VCaP (cell line): ENCODE results near the gene PCSK5.

Source experiments
- H3K27ac ChIP-seq: fragments of 450-650 bp; 2 replicates; pipeline ENCODE4 v1.5.1; 2017
- TF ChIP-seq, protein P1 (sequence below): fragments of 450-650 bp; conservative IDR thresholded peaks from 2 replicates; pipeline ENCODE4 v1.5.1; 2017; ENCODE audit warnings: mild to moderate bottlenecking, moderate library complexity

The PCSK5 gene

GRCh38 chr9:76090909-76091308 lies 200.4 kb downstream of the PCSK5 start:
- TF ChIP-seq, protein P1, sequence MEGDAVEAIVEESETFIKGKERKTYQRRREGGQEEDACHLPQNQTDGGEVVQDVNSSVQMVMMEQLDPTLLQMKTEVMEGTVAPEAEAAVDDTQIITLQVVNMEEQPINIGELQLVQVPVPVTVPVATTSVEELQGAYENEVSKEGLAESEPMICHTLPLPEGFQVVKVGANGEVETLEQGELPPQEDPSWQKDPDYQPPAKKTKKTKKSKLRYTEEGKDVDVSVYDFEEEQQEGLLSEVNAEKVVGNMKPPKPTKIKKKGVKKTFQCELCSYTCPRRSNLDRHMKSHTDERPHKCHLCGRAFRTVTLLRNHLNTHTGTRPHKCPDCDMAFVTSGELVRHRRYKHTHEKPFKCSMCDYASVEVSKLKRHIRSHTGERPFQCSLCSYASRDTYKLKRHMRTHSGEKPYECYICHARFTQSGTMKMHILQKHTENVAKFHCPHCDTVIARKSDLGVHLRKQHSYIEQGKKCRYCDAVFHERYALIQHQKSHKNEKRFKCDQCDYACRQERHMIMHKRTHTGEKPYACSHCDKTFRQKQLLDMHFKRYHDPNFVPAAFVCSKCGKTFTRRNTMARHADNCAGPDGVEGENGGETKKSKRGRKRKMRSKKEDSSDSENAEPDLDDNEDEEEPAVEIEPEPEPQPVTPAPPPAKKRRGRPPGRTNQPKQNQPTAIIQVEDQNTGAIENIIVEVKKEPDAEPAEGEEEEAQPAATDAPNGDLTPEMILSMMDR, result no peak
- no peak overlapping the region for H3K27ac ChIP-seq

DNA sequence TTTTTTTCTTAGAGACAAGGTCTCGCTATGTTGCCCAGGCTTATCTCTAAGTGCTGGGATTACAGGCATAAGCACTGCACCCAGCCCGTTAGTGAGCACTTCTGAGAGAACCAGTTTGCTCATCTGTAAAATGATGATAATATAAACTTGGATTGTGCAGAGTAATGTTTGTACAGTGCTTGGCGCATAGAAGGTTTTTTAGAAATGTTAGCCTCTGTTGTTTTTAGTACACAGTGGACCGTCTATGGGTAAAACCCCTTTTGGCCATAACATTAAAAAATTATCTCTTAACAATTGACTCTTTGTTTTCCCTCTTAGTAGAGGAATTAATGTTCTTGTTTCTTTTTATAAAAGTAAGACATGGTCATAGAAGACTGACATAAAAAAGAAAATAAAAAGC lies 202.1 kb downstream of the PCSK5 start:
- H3K27ac ChIP-seq, result no peak overlapping the region
- TF ChIP-seq, protein P1, result no peak

DNA sequence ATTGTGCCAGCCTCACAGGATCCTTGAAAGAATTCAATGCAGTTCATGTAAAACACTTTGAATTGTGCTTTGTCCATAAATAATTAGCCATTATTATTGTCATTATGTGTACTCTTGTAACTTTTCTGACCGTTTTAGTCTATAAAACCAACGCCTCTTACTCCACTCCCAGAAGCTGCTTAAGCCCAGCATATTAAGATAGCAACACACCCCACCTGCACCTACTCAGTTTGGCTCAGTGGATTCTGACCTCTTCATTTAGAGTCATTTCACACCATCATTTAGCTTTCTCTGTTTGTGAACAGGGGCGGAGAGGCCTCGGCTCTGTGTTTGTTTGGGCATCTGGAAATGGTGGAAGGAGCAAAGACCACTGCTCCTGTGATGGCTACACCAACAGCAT lies 205.1 kb downstream of the PCSK5 start:
- TF ChIP-seq, protein P1, result no peak
- H3K27ac ChIP-seq, result no peak overlapping the region

DNA sequence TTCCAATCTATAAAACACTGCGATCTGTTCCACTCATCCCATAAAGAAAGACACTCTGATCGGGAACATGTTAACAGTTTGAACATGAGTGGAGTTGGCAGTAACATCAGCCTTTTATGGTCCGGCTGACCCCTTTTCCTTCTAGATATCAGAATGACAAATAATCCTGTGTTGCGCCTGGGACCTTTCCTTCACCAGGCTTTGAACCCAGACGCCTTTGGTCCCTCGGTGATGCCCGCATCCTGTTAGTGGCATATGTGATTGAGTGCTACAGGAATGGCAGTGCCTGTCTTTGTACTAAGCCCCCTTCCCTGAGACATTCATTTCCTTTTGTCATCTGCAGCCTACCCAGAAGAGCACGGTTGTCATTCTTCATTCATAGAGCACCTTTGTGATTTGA lies 209.0 kb downstream of the PCSK5 start:
- TF ChIP-seq, protein P1, result no peak
- no peak overlapping the region for H3K27ac ChIP-seq

DNA sequence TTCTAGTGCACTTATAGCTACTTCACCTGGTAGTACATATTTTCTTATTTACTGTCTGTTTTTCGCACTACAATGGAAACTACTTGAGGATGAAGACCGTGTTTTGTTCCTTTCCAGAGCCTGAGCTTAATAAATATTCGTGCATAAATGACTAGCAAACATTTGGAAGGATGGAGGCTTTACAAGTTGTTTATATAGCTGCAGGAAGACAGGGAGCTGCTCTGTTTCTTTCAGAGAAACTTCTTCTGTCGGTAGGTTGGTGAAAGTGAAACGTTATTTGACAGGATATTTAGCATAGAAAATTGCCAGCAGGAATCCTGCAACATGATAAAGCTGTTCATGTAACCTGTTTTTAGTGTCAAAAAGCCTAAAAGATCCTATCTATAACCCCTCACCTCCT lies 210.6 kb downstream of the PCSK5 start:
- no peak overlapping the region for H3K27ac ChIP-seq
- TF ChIP-seq, protein P1, result no peak

DNA sequence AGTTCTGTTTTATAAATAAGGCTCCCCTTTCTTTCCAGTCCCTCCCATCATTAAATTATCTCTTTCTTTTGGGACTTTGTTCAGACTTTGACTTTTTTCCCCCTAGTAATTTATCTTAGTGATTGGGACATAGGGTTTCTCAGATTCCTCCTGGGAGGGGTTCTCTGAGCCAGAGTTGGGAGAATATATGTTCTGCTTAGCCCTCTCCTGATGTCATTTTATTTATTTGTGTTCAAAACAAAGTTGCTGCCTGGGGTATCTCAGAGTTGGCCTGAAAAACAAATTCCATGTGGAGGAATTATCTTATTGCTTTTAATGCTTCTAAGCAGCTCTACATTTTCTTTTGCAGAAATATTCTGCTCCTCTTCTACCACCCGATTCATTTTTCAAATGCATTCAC lies 211.0 kb downstream of the PCSK5 start:
- no peak overlapping the region for H3K27ac ChIP-seq

GRCh38 chr9:76101947-76102346 lies 211.5 kb downstream of the PCSK5 start:
- H3K27ac ChIP-seq, result no peak overlapping the region
- TF ChIP-seq, protein P1, result no peak

More for the DNA sequence above, 211.0 kb downstream of the PCSK5 start:
- TF ChIP-seq, protein P1, result no peak
